ENCODE measurements around the gene CDS2. TPM values are rescaled to one million over a fixed set of nuclear protein-coding genes. Genes with fewer than 3 reads are reported as not detected.

The CDS2 gene
- total RNA-seq, 1 experiment from 2014 or later, result 25.7 TPM

GRCh38 chr20:5143851-5144250 lies 17.0 kb downstream of the CDS2 start:
- intact Hi-C loops (cut with micrococcal nuclease; ENCODE audit: unreplicated experiment), result no loop called here

GRCh38 chr20:5145365-5146098 lies 18.7 kb downstream of the CDS2 start:
- no peaks in the 10 kb centered on the region for H3K27me3 Mint-ChIP-seq (ENCODE audit: unreplicated experiment)
- no peak overlapping the region for H3K4me3 Mint-ChIP-seq (ENCODE audit: low read depth, unreplicated experiment)
- intact Hi-C loops (cut with micrococcal nuclease; ENCODE audit: unreplicated experiment), result no loop called here
- no peak for DNase-seq
- H3K27ac Mint-ChIP-seq (ENCODE audit: unreplicated experiment), result no peak overlapping the region
- no peak for TF ChIP-seq CTCF (IDR thresholded peaks at IDR 0.05; ENCODE audit: unreplicated experiment)
- no peaks in the 10 kb centered on the region for H3K36me3 Mint-ChIP-seq (ENCODE audit: insufficient read depth, unreplicated experiment)
- CTCF ChIA-PET, result no interaction called here
- no peaks in the 10 kb centered on the region for H3K9me3 Mint-ChIP-seq (ENCODE audit: low read depth, unreplicated experiment)
- peaks cover 13% of the 10 kb centered on the region for H3K4me1 Mint-ChIP-seq (ENCODE audit: low read depth, unreplicated experiment)
- BruUV-seq (replicated peaks), result no TSS peak

More at GRCh38 chr20:5143851-5144250, 17.0 kb downstream of the CDS2 start:
- no peak for TF ChIP-seq CTCF (IDR thresholded peaks at IDR 0.05; ENCODE audit: unreplicated experiment)
- no TSS peak for BruUV-seq (replicated peaks)
- Mint-ChIP-seq H3K4me1 (ENCODE audit: low read depth, unreplicated experiment) (peaks cover 10% of the 10 kb centered on the region), H3K36me3 (ENCODE audit: insufficient read depth, unreplicated experiment) (no peaks in the 10 kb centered on the region), H3K9me3 (ENCODE audit: low read depth, unreplicated experiment) (no peaks in the 10 kb centered on the region), H3K27me3 (ENCODE audit: unreplicated experiment) (no peaks in the 10 kb centered on the region), H3K4me3 (ENCODE audit: low read depth, unreplicated experiment) (no peak overlapping the region), H3K27ac (ENCODE audit: unreplicated experiment) (no peak overlapping the region)
- no peak for DNase-seq
- CTCF ChIA-PET, result no interaction called here

GRCh38 chr20:5146099-5146668 lies 19.4 kb downstream of the CDS2 start:
- Mint-ChIP-seq H3K9me3 (ENCODE audit: low read depth, unreplicated experiment) (no peaks in the 10 kb centered on the region), H3K4me1 (ENCODE audit: low read depth, unreplicated experiment) (peaks cover 18% of the 10 kb centered on the region), H3K4me3 (ENCODE audit: low read depth, unreplicated experiment) (no peak overlapping the region), H3K27me3 (ENCODE audit: unreplicated experiment) (no peaks in the 10 kb centered on the region), H3K27ac (ENCODE audit: unreplicated experiment) (no peak overlapping the region), H3K36me3 (ENCODE audit: insufficient read depth, unreplicated experiment) (no peaks in the 10 kb centered on the region)
- intact Hi-C loops (cut with micrococcal nuclease; ENCODE audit: unreplicated experiment), result no loop called here
- DNase-seq, result no peak
- CTCF ChIA-PET, result no interaction called here
- no peak for TF ChIP-seq CTCF (IDR thresholded peaks at IDR 0.05; ENCODE audit: unreplicated experiment)
- BruUV-seq (replicated peaks), result no TSS peak

- no TSS peak for BruUV-seq (replicated peaks)
- TF ChIP-seq CTCF (IDR thresholded peaks at IDR 0.05; ENCODE audit: unreplicated experiment), result no peak
Measured at GRCh38 chr20:5146871-5147592, 20.2 kb downstream of the CDS2 start.

More at GRCh38 chr20:5146871-5147592, 20.2 kb downstream of the CDS2 start:
- CTCF ChIA-PET, result no interaction called here
- Mint-ChIP-seq H3K4me1 (ENCODE audit: low read depth, unreplicated experiment) (peaks cover 18% of the 10 kb centered on the region), H3K36me3 (ENCODE audit: insufficient read depth, unreplicated experiment) (no peaks in the 10 kb centered on the region), H3K4me3 (ENCODE audit: low read depth, unreplicated experiment) (no peak overlapping the region), H3K27ac (ENCODE audit: unreplicated experiment) (no peak overlapping the region), H3K9me3 (ENCODE audit: low read depth, unreplicated experiment) (no peaks in the 10 kb centered on the region), H3K27me3 (ENCODE audit: unreplicated experiment) (no peaks in the 10 kb centered on the region)
- intact Hi-C loops (cut with micrococcal nuclease; ENCODE audit: unreplicated experiment), result no loop called here
- no peak for DNase-seq
